Gastroesophageal sphincter (tissue), 3 donors: ENCODE results near the gene CCDC185.

Experiments
- POLR2A ChIP-seq, 2 donors: fragments of 450-650 bp; IDR thresholded peaks; one replicate each; pipeline ENCODE4 v1.6.1; 2017; ENCODE audit warnings: antibody characterized with exemption in 2 of 2, mild to moderate bottlenecking in 2 of 2, moderate library complexity in 1 of 2
- POLR2AphosphoS5 ChIP-seq: sonication (generic); formaldehyde crosslinking; IDR thresholded peaks from one replicate; pipeline ENCODE4 v1.6.1; 2017; ENCODE audit warnings: antibody characterized with exemption
- TF ChIP-seq, protein P1 (sequence below), 4 experiments: fragments of 200-600 bp in 2 of 4; fragments of 450-650 bp in 2 of 4; sonication (generic) in 1 of 4; IDR thresholded peaks; one replicate each; pipeline ENCODE4 v1.5.1; 2017 to 2019; ENCODE audit warnings: antibody characterized with exemption in 4 of 4, mild to moderate bottlenecking in 2 of 4, moderate library complexity in 2 of 4

DNA sequence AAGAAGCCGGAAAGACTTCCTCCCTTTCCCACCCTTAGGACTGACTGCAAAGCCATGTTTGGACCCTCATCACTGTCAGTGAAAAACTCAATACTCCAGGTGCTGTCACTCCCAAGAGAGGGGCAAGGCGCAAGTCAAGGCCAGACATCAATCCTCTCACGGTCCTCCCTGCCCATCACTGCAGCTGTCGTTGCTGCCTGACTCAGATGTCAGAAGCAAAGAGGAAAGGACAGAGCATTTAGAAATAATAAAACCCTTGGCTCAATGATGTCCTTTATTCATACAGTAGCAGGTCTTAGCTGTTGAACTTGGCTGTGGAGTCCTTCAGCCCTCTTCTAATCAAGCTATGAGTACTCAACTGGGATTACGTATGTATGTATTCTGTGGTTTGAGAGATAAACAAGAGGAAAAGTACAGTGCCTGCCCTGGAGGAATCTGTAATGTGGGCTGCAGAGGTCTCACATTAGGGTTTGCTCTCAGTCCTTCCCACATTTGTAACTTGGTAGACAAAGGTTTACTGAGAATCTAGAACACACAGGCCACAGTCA lies 42.8 kb upstream of the CCDC185 start:
- TF ChIP-seq, protein P1, sequence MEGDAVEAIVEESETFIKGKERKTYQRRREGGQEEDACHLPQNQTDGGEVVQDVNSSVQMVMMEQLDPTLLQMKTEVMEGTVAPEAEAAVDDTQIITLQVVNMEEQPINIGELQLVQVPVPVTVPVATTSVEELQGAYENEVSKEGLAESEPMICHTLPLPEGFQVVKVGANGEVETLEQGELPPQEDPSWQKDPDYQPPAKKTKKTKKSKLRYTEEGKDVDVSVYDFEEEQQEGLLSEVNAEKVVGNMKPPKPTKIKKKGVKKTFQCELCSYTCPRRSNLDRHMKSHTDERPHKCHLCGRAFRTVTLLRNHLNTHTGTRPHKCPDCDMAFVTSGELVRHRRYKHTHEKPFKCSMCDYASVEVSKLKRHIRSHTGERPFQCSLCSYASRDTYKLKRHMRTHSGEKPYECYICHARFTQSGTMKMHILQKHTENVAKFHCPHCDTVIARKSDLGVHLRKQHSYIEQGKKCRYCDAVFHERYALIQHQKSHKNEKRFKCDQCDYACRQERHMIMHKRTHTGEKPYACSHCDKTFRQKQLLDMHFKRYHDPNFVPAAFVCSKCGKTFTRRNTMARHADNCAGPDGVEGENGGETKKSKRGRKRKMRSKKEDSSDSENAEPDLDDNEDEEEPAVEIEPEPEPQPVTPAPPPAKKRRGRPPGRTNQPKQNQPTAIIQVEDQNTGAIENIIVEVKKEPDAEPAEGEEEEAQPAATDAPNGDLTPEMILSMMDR (IDR thresholded peaks at IDR 0.05) = no peak
- TF ChIP-seq POLR2AphosphoS5 = no peak
- TF ChIP-seq POLR2A (IDR thresholded peaks at IDR 0.05) = no peak
